Gastrocnemius medialis (tissue), 4 donors: ENCODE data around the gene FAM200B.

Experiments
- POLR2A ChIP-seq, 2 donors: fragments of 450-650 bp; IDR thresholded peaks; one replicate each; pipeline ENCODE4 v1.6.1; 2017; ENCODE audit warnings: antibody characterized with exemption in 2 of 2, mild to moderate bottlenecking in 2 of 2, moderate library complexity in 2 of 2
- TF ChIP-seq, protein P1 (sequence below), 5 experiments: fragments of 450-650 bp in 3 of 5; fragments of 200-600 bp in 2 of 5; sonication (generic) in 2 of 5; IDR thresholded peaks in 4 of 5; conservative IDR thresholded peaks in 1 of 5; 1 replicate in 4 of 5; 2 replicates in 1 of 5; pipeline ENCODE4 v1.5.1; 2016 to 2019; ENCODE audit warnings: antibody characterized with exemption in 5 of 5, mild to moderate bottlenecking in 3 of 5, moderate library complexity in 3 of 5

DNA sequence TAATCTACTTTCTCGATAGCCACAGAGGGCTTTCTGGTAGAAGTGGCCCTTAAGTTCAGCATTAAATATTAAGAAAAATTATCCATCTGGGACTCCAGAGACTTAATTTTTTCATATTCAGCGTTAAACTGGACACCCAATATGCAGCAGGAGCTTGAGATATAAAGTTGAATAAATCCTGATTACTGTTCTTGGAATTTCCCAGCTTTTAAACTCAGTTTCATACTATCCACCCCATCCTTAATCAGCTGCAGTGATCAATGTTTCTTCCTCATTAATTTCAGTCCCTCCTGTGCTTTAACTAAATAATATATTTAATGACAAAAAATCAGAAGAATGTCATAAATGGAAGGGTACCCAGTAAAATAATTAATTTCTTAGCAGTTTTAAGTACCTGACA lies 22.8 kb upstream of the FAM200B start:
- TF ChIP-seq, protein P1, sequence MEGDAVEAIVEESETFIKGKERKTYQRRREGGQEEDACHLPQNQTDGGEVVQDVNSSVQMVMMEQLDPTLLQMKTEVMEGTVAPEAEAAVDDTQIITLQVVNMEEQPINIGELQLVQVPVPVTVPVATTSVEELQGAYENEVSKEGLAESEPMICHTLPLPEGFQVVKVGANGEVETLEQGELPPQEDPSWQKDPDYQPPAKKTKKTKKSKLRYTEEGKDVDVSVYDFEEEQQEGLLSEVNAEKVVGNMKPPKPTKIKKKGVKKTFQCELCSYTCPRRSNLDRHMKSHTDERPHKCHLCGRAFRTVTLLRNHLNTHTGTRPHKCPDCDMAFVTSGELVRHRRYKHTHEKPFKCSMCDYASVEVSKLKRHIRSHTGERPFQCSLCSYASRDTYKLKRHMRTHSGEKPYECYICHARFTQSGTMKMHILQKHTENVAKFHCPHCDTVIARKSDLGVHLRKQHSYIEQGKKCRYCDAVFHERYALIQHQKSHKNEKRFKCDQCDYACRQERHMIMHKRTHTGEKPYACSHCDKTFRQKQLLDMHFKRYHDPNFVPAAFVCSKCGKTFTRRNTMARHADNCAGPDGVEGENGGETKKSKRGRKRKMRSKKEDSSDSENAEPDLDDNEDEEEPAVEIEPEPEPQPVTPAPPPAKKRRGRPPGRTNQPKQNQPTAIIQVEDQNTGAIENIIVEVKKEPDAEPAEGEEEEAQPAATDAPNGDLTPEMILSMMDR (IDR thresholded peaks at IDR 0.05 in 4 of 5, conservative IDR thresholded peaks at IDR 0.05 in 1 of 5): no peak
- no peak for TF ChIP-seq POLR2A (IDR thresholded peaks at IDR 0.05)
